HEK293 (cell line): Measurements from ENCODE around the gene ARL3.

Experiments
- BCL11A ChIP-seq: fragments of 450-650 bp; formaldehyde crosslinking; IDR thresholded peaks from 2 replicates; pipeline ENCODE4 v1.5.1; 2016; ENCODE audit warnings: low read depth, missing biosample characterization, missing genetic modification characterization
- ELK4 ChIP-seq: IDR thresholded peaks from 2 replicates; pipeline ENCODE4 v1.6.1; 2011; ENCODE audit warnings: mild to moderate bottlenecking, low read depth, low read length, borderline replicate concordance
- KLF8 ChIP-seq: fragments of 450-650 bp; formaldehyde crosslinking; IDR thresholded peaks from 2 replicates; pipeline ENCODE4 v1.5.1; 2016; ENCODE audit warnings: missing biosample characterization, missing genetic modification characterization
- SP2 ChIP-seq: fragments of 450-650 bp; formaldehyde crosslinking; IDR thresholded peaks from 2 replicates; pipeline ENCODE4 v1.5.1; 2016; ENCODE audit warnings: missing biosample characterization, missing genetic modification characterization
- SP3 ChIP-seq: fragments of 450-650 bp; formaldehyde crosslinking; IDR thresholded peaks from 2 replicates; pipeline ENCODE4 v1.5.1; 2016; ENCODE audit warnings: missing biosample characterization, missing genetic modification characterization
- WT1 ChIP-seq: fragments of 450-650 bp; formaldehyde crosslinking; IDR thresholded peaks from 2 replicates; pipeline ENCODE4 v1.5.1; 2016; ENCODE audit warnings: missing biosample characterization, missing genetic modification characterization
- YY1 ChIP-seq: fragments of 450-650 bp; formaldehyde crosslinking; IDR thresholded peaks from 2 replicates; pipeline ENCODE4 v1.5.1; 2018; ENCODE audit warnings: missing biosample characterization, missing genetic modification characterization
- YY2 ChIP-seq: fragments of 450-650 bp; formaldehyde crosslinking; IDR thresholded peaks from 2 replicates; pipeline ENCODE4 v1.5.1; 2016; ENCODE audit warnings: missing biosample characterization, missing genetic modification characterization
- ZBTB17 ChIP-seq: fragments of 450-650 bp; formaldehyde crosslinking; IDR thresholded peaks from 2 replicates; pipeline ENCODE4 v1.5.1; 2016; ENCODE audit warnings: missing biosample characterization, missing genetic modification characterization
- ZNF114 ChIP-seq: fragments of 450-650 bp; formaldehyde crosslinking; IDR thresholded peaks from 2 replicates; pipeline ENCODE4 v1.5.0; 2017; ENCODE audit warnings: missing biosample characterization, missing genetic modification characterization
- ZNF302 ChIP-seq: fragments of 450-650 bp; formaldehyde crosslinking; IDR thresholded peaks from 2 replicates; pipeline ENCODE4 v1.5.1; 2016; ENCODE audit warnings: missing biosample characterization, missing genetic modification characterization, low read depth
- ZNF341 ChIP-seq: fragments of 450-650 bp; formaldehyde crosslinking; IDR thresholded peaks from 2 replicates; pipeline ENCODE4; 2016; ENCODE audit warnings: low read depth, missing biosample characterization, missing genetic modification characterization
- ZNF391 ChIP-seq: fragments of 450-650 bp; formaldehyde crosslinking; IDR thresholded peaks from 2 replicates; pipeline ENCODE4 v1.5.1; 2016; ENCODE audit warnings: low read depth, missing biosample characterization, missing genetic modification characterization, borderline replicate concordance
- ZNF398 ChIP-seq: fragments of 450-650 bp; formaldehyde crosslinking; IDR thresholded peaks from 2 replicates; pipeline ENCODE4 v1.5.1; 2017; ENCODE audit warnings: missing biosample characterization, missing genetic modification characterization
- ZNF501 ChIP-seq: fragments of 450-650 bp; formaldehyde crosslinking; IDR thresholded peaks from 2 replicates; pipeline ENCODE4 v1.5.1; 2016; ENCODE audit warnings: missing biosample characterization, missing genetic modification characterization
- ZNF521 ChIP-seq: fragments of 450-650 bp; formaldehyde crosslinking; IDR thresholded peaks from 2 replicates; pipeline ENCODE4 v1.5.1; 2017; ENCODE audit warnings: missing biosample characterization, mild to moderate bottlenecking, missing genetic modification characterization
- ZNF561 ChIP-seq: fragments of 450-650 bp; IDR thresholded peaks from 2 replicates; pipeline ENCODE4 v1.5.1; 2018; ENCODE audit warnings: missing biosample characterization, missing genetic modification characterization, borderline replicate concordance
- ZNF596 ChIP-seq: fragments of 450-650 bp; IDR thresholded peaks from 2 replicates; pipeline ENCODE4 v1.5.0; 2018; ENCODE audit warnings: missing biosample characterization, mild to moderate bottlenecking, missing genetic modification characterization, moderate library complexity
- ZNF600 ChIP-seq: fragments of 450-650 bp; formaldehyde crosslinking; IDR thresholded peaks from 2 replicates; pipeline ENCODE4 v1.5.1; 2016; ENCODE audit warnings: missing biosample characterization, missing genetic modification characterization
- ZNF654 ChIP-seq: fragments of 450-650 bp; formaldehyde crosslinking; IDR thresholded peaks from 2 replicates; pipeline ENCODE4 v1.5.1; 2016; ENCODE audit warnings: low read depth, missing biosample characterization, missing genetic modification characterization
- ZNF660 ChIP-seq: fragments of 450-650 bp; IDR thresholded peaks from 2 replicates; pipeline ENCODE4 v1.5.1; 2018; ENCODE audit warnings: missing biosample characterization, mild to moderate bottlenecking, missing genetic modification characterization
- ZNF670 ChIP-seq: fragments of 450-650 bp; formaldehyde crosslinking; IDR thresholded peaks from 2 replicates; pipeline ENCODE4 v1.5.1; 2016; ENCODE audit warnings: missing biosample characterization, missing genetic modification characterization, low read depth
- ZNF707 ChIP-seq: fragments of 450-650 bp; formaldehyde crosslinking; IDR thresholded peaks from 2 replicates; pipeline ENCODE4 v1.5.1; 2016; ENCODE audit warnings: missing biosample characterization, missing genetic modification characterization
- ZNF76 ChIP-seq: fragments of 450-650 bp; formaldehyde crosslinking; IDR thresholded peaks from 2 replicates; pipeline ENCODE4; 2016; ENCODE audit warnings: low read depth, missing biosample characterization, missing genetic modification characterization, borderline replicate concordance
- ZNF777 ChIP-seq: fragments of 450-650 bp; formaldehyde crosslinking; IDR thresholded peaks from 2 replicates; pipeline ENCODE4 v1.5.1; 2017; ENCODE audit warnings: missing biosample characterization, missing genetic modification characterization, borderline replicate concordance
- ZNF791 ChIP-seq: fragments of 450-650 bp; formaldehyde crosslinking; IDR thresholded peaks from 2 replicates; pipeline ENCODE4 v1.5.1; 2016; ENCODE audit warnings: missing biosample characterization, missing genetic modification characterization
- ZNF830 ChIP-seq: fragments of 450-650 bp; IDR thresholded peaks from 2 replicates; pipeline ENCODE4 v1.5.0; 2018; ENCODE audit warnings: missing biosample characterization, missing genetic modification characterization, low read depth, mild to moderate bottlenecking, moderate library complexity
- TF ChIP-seq, protein P1 (sequence below): fragments of 450-650 bp; formaldehyde crosslinking; IDR thresholded peaks from 2 replicates; pipeline ENCODE4 v1.5.1; 2016; ENCODE audit warnings: missing biosample characterization, missing genetic modification characterization
- TF ChIP-seq, protein P2 (sequence below): fragments of 450-650 bp; formaldehyde crosslinking; IDR thresholded peaks from 2 replicates; pipeline ENCODE4 v1.5.1; 2016; ENCODE audit warnings: missing biosample characterization, missing genetic modification characterization
- TF ChIP-seq, protein P3 (sequence below): fragments of 450-650 bp; formaldehyde crosslinking; IDR thresholded peaks from 2 replicates; pipeline ENCODE4 v1.5.1; 2017; ENCODE audit warnings: missing biosample characterization, missing genetic modification characterization

ARL3 gene

GRCh38 chr10:102735065-102735562 lies 20.9 kb upstream of the ARL3 start (continued):
- TF ChIP-seq, protein P1, sequence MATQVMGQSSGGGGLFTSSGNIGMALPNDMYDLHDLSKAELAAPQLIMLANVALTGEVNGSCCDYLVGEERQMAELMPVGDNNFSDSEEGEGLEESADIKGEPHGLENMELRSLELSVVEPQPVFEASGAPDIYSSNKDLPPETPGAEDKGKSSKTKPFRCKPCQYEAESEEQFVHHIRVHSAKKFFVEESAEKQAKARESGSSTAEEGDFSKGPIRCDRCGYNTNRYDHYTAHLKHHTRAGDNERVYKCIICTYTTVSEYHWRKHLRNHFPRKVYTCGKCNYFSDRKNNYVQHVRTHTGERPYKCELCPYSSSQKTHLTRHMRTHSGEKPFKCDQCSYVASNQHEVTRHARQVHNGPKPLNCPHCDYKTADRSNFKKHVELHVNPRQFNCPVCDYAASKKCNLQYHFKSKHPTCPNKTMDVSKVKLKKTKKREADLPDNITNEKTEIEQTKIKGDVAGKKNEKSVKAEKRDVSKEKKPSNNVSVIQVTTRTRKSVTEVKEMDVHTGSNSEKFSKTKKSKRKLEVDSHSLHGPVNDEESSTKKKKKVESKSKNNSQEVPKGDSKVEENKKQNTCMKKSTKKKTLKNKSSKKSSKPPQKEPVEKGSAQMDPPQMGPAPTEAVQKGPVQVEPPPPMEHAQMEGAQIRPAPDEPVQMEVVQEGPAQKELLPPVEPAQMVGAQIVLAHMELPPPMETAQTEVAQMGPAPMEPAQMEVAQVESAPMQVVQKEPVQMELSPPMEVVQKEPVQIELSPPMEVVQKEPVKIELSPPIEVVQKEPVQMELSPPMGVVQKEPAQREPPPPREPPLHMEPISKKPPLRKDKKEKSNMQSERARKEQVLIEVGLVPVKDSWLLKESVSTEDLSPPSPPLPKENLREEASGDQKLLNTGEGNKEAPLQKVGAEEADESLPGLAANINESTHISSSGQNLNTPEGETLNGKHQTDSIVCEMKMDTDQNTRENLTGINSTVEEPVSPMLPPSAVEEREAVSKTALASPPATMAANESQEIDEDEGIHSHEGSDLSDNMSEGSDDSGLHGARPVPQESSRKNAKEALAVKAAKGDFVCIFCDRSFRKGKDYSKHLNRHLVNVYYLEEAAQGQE (tag by site-specific recombination) = no peak
- TF ChIP-seq ZNF398 (tag by site-specific recombination) (peak; percentile 76), ZNF660 (tag by site-specific recombination) (no peak), ZNF561 (no peak), ZNF830 (no peak), ZNF501 (tag by site-specific recombination) (no peak), KLF8 (tag by site-specific recombination) (peak; percentile 42; the same call in 1 of the 2 replicates), ZNF521 (tag by site-specific recombination) (no peak), WT1 (tag by site-specific recombination) (0 out of 2 replicates have a peak, but pooled peaks have one; percentile 43), ZNF791 (tag by site-specific recombination) (no peak), ZNF76 (tag by site-specific recombination) (no peak), ZNF596 (tag by site-specific recombination) (no peak), SP2 (tag by site-specific recombination) (peak; percentile 42; the same call in 1 of the 2 replicates), ZNF341 (tag by site-specific recombination) (peak; percentile 98), ZNF391 (tag by site-specific recombination) (no peak), ZNF600 (tag by site-specific recombination) (no peak; the same call in 1 of the 2 replicates), YY2 (tag by site-specific recombination) (peak; percentile 85), ZNF654 (tag by site-specific recombination) (no peak), ZNF114 (tag by site-specific recombination) (no peak), ZNF707 (tag by site-specific recombination) (no peak), YY1 (tag by site-specific recombination) (no peak), ZNF302 (tag by site-specific recombination) (no peak), ZBTB17 (tag by site-specific recombination) (no peak), SP3 (peak; percentile 77), ZNF670 (tag by site-specific recombination) (no peak), BCL11A (tag by site-specific recombination) (no peak), ELK4 (no peak), ZNF777 (tag by site-specific recombination) (no peak)
- TF ChIP-seq, protein P2, sequence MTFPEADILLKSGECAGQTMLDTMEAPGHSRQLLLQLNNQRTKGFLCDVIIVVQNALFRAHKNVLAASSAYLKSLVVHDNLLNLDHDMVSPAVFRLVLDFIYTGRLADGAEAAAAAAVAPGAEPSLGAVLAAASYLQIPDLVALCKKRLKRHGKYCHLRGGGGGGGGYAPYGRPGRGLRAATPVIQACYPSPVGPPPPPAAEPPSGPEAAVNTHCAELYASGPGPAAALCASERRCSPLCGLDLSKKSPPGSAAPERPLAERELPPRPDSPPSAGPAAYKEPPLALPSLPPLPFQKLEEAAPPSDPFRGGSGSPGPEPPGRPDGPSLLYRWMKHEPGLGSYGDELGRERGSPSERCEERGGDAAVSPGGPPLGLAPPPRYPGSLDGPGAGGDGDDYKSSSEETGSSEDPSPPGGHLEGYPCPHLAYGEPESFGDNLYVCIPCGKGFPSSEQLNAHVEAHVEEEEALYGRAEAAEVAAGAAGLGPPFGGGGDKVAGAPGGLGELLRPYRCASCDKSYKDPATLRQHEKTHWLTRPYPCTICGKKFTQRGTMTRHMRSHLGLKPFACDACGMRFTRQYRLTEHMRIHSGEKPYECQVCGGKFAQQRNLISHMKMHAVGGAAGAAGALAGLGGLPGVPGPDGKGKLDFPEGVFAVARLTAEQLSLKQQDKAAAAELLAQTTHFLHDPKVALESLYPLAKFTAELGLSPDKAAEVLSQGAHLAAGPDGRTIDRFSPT (tag by site-specific recombination) = no peak
- TF ChIP-seq, protein P3, sequence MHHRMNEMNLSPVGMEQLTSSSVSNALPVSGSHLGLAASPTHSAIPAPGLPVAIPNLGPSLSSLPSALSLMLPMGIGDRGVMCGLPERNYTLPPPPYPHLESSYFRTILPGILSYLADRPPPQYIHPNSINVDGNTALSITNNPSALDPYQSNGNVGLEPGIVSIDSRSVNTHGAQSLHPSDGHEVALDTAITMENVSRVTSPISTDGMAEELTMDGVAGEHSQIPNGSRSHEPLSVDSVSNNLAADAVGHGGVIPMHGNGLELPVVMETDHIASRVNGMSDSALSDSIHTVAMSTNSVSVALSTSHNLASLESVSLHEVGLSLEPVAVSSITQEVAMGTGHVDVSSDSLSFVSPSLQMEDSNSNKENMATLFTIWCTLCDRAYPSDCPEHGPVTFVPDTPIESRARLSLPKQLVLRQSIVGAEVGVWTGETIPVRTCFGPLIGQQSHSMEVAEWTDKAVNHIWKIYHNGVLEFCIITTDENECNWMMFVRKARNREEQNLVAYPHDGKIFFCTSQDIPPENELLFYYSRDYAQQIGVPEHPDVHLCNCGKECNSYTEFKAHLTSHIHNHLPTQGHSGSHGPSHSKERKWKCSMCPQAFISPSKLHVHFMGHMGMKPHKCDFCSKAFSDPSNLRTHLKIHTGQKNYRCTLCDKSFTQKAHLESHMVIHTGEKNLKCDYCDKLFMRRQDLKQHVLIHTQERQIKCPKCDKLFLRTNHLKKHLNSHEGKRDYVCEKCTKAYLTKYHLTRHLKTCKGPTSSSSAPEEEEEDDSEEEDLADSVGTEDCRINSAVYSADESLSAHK (tag by site-specific recombination) = no peak
